ENCODE results near the gene CACNA2D4.

The CACNA2D4 gene

GRCh38 chr12:1876086-1876485 is 42.4 kb downstream of the CACNA2D4 start:
- no peak for TF ChIP-seq Cebpa-rat (IDR thresholded peaks at IDR 0.05)
- H3K36me3 ChIP-seq, result peaks cover 45% of the 10 kb centered on the region; the same call in 1 of the 2 replicates
- H3K9ac ChIP-seq, result no peak overlapping the region
- no peak overlapping the region for H3K4me2 ChIP-seq
- H3K9me3 ChIP-seq, result 0 out of 2 replicates have a peak, but pooled peaks cover 6% of the 10 kb centered on the region
- H3K27me3 ChIP-seq, result no peaks in the 10 kb centered on the region
- no peaks in the 10 kb centered on the region for H4K20me1 ChIP-seq
- no peak overlapping the region for H3K4me3 ChIP-seq
- H3K4me1 ChIP-seq, result no peaks in the 10 kb centered on the region
- H3K27ac ChIP-seq, result no peak overlapping the region

- Histone ChIP-seq H3K4me2 (no peak overlapping the region), H3K36me3 (peaks cover 40% of the 10 kb centered on the region; the same call in 1 of the 2 replicates), H3K27ac (no peak overlapping the region), H3K9me3 (0 out of 2 replicates have a peak, but pooled peaks cover 6% of the 10 kb centered on the region), H3K9ac (no peak overlapping the region), H3K27me3 (no peaks in the 10 kb centered on the region), H3K4me3 (no peak overlapping the region), H3K4me1 (no peaks in the 10 kb centered on the region), H4K20me1 (no peaks in the 10 kb centered on the region)
- TF ChIP-seq Cebpa-rat (IDR thresholded peaks at IDR 0.05), result no peak
Observed at GRCh38 chr12:1875608-1876007, 42.8 kb downstream of the CACNA2D4 start.

GRCh38 chr12:1873531-1874510 is 44.6 kb downstream of the CACNA2D4 start:
- Histone ChIP-seq H3K27me3 (no peaks in the 10 kb centered on the region), H3K9me3 (peaks cover 11% of the 10 kb centered on the region), H3K4me3 (no peak overlapping the region), H4K20me1 (no peaks in the 10 kb centered on the region), H3K4me2 (no peak overlapping the region), H3K27ac (no peak overlapping the region), H3K36me3 (peaks cover 33% of the 10 kb centered on the region), H3K4me1 (no peaks in the 10 kb centered on the region), H3K9ac (no peak overlapping the region)
- no peak for TF ChIP-seq Cebpa-rat (IDR thresholded peaks at IDR 0.05)

- H3K9me3 ChIP-seq, result peaks cover 17% of the 10 kb centered on the region
- no peak overlapping the region for H3K4me2 ChIP-seq
- no peaks in the 10 kb centered on the region for H3K4me1 ChIP-seq
- TF ChIP-seq Cebpa-rat (IDR thresholded peaks at IDR 0.05), result no peak
- H3K27ac ChIP-seq, result no peak overlapping the region
- no peak overlapping the region for H3K4me3 ChIP-seq
- peaks cover 21% of the 10 kb centered on the region for H3K36me3 ChIP-seq
- no peaks in the 10 kb centered on the region for H4K20me1 ChIP-seq
- no peak overlapping the region for H3K9ac ChIP-seq
- H3K27me3 ChIP-seq, result no peaks in the 10 kb centered on the region
Observed at GRCh38 chr12:1872448-1872847, 46.0 kb downstream of the CACNA2D4 start.

GRCh38 chr12:1872001-1872400 is 46.5 kb downstream of the CACNA2D4 start:
- H3K9me3 ChIP-seq, result peaks cover 17% of the 10 kb centered on the region
- no peak overlapping the region for H3K4me2 ChIP-seq
- H3K36me3 ChIP-seq, result peaks cover 21% of the 10 kb centered on the region
- H3K9ac ChIP-seq, result no peak overlapping the region
- TF ChIP-seq Cebpa-rat (IDR thresholded peaks at IDR 0.05), result no peak
- no peak overlapping the region for H3K27ac ChIP-seq
- no peaks in the 10 kb centered on the region for H4K20me1 ChIP-seq
- H3K4me3 ChIP-seq, result no peak overlapping the region
- no peaks in the 10 kb centered on the region for H3K4me1 ChIP-seq
- no peaks in the 10 kb centered on the region for H3K27me3 ChIP-seq

- Histone ChIP-seq H3K4me1 (no peaks in the 10 kb centered on the region), H3K36me3 (peaks cover 21% of the 10 kb centered on the region), H3K4me2 (no peak overlapping the region), H3K9ac (no peak overlapping the region), H3K27ac (no peak overlapping the region), H3K9me3 (peaks cover 17% of the 10 kb centered on the region), H3K4me3 (no peak overlapping the region), H4K20me1 (no peaks in the 10 kb centered on the region), H3K27me3 (no peaks in the 10 kb centered on the region)
- TF ChIP-seq Cebpa-rat (IDR thresholded peaks at IDR 0.05), result no peak
Observed at GRCh38 chr12:1870998-1871917, 47.2 kb downstream of the CACNA2D4 start.

- Histone ChIP-seq H3K27me3 (no peaks in the 10 kb centered on the region), H3K27ac (no peak overlapping the region), H3K36me3 (peaks cover 21% of the 10 kb centered on the region), H4K20me1 (no peaks in the 10 kb centered on the region), H3K4me3 (no peak overlapping the region), H3K4me2 (no peak overlapping the region), H3K4me1 (no peaks in the 10 kb centered on the region), H3K9me3 (peaks cover 20% of the 10 kb centered on the region), H3K9ac (no peak overlapping the region)
- no peak for TF ChIP-seq Cebpa-rat (IDR thresholded peaks at IDR 0.05)
Observed at GRCh38 chr12:1870086-1870485, 48.4 kb downstream of the CACNA2D4 start.

GRCh38 chr12:1869145-1869544 is 49.3 kb downstream of the CACNA2D4 start:
- TF ChIP-seq Cebpa-rat (IDR thresholded peaks at IDR 0.05), result no peak
- Histone ChIP-seq H4K20me1 (no peaks in the 10 kb centered on the region), H3K9ac (no peak overlapping the region), H3K4me3 (no peak overlapping the region), H3K9me3 (peaks cover 27% of the 10 kb centered on the region), H3K36me3 (peaks cover 23% of the 10 kb centered on the region), H3K27ac (no peak overlapping the region), H3K4me1 (no peaks in the 10 kb centered on the region), H3K27me3 (no peaks in the 10 kb centered on the region), H3K4me2 (no peak overlapping the region)

GRCh38 chr12:1865284-1865866 is 53.1 kb downstream of the CACNA2D4 start:
- Histone ChIP-seq H3K36me3 (peaks cover 13% of the 10 kb centered on the region; the same call in 1 of the 2 replicates), H3K27me3 (no peaks in the 10 kb centered on the region)

More at GRCh38 chr12:1865284-1865866, 53.1 kb downstream of the CACNA2D4 start:
- Histone ChIP-seq H3K9ac (no peak overlapping the region), H4K20me1 (no peaks in the 10 kb centered on the region), H3K4me3 (no peak overlapping the region), H3K27ac (no peak overlapping the region), H3K4me2 (no peak overlapping the region), H3K9me3 (peaks cover 27% of the 10 kb centered on the region), H3K4me1 (0 out of 2 replicates have a peak, but pooled peaks cover 5% of the 10 kb centered on the region)
- no peak for TF ChIP-seq Cebpa-rat (IDR thresholded peaks at IDR 0.05)
